Ishikawa (cell line): ENCODE results near the gene SHISA9.

ENCODE experiments used
- CEBPB ChIP-seq: IDR thresholded peaks from 2 replicates; pipeline ENCODE4 v1.6.1; 2012
- CREB1 ChIP-seq: IDR thresholded peaks from 2 replicates; pipeline ENCODE4 v1.6.1; 2012; ENCODE audit warnings: low read depth
- EGR1 ChIP-seq: IDR thresholded peaks from 2 replicates; pipeline ENCODE4 v1.6.1; 2012
- EP300 ChIP-seq: IDR thresholded peaks from 2 replicates; pipeline ENCODE4 v1.6.1; 2012; ENCODE audit warnings: borderline replicate concordance
- FOXM1 ChIP-seq: IDR thresholded peaks from 2 replicates; pipeline ENCODE4 v1.6.1; 2012; ENCODE audit warnings: low read depth, borderline replicate concordance
- NFIC ChIP-seq: IDR thresholded peaks from 2 replicates; pipeline ENCODE4 v1.6.1; 2012
- RAD21 ChIP-seq: IDR thresholded peaks from 2 replicates; pipeline ENCODE4 v1.6.1; 2012; ENCODE audit warnings: low read depth
- REST ChIP-seq: IDR thresholded peaks from 2 replicates; pipeline ENCODE4 v1.6.1; 2012; ENCODE audit warnings: low read depth, mild to moderate bottlenecking
- TAF1 ChIP-seq: IDR thresholded peaks from 2 replicates; pipeline ENCODE4 v1.6.1; 2012; ENCODE audit warnings: low read depth, mild to moderate bottlenecking
- TCF12 ChIP-seq: IDR thresholded peaks from 2 replicates; pipeline ENCODE4 v1.6.1; 2012; ENCODE audit warnings: low read depth
- TEAD4 ChIP-seq: IDR thresholded peaks from 2 replicates; pipeline ENCODE4 v1.6.1; 2012
- YY1 ChIP-seq: IDR thresholded peaks from 2 replicates; pipeline ENCODE4 v1.6.1; 2012; ENCODE audit warnings: low read depth
- ZBTB7A ChIP-seq: IDR thresholded peaks from 2 replicates; pipeline ENCODE4 v1.6.1; 2012; ENCODE audit warnings: low read depth
- TF ChIP-seq, protein P1 (sequence below): IDR thresholded peaks from 2 replicates; pipeline ENCODE4 v1.6.1; 2012
- TF ChIP-seq, protein P2 (sequence below): IDR thresholded peaks from 2 replicates; pipeline ENCODE4 v1.6.1; 2012

Gene SHISA9

DNA sequence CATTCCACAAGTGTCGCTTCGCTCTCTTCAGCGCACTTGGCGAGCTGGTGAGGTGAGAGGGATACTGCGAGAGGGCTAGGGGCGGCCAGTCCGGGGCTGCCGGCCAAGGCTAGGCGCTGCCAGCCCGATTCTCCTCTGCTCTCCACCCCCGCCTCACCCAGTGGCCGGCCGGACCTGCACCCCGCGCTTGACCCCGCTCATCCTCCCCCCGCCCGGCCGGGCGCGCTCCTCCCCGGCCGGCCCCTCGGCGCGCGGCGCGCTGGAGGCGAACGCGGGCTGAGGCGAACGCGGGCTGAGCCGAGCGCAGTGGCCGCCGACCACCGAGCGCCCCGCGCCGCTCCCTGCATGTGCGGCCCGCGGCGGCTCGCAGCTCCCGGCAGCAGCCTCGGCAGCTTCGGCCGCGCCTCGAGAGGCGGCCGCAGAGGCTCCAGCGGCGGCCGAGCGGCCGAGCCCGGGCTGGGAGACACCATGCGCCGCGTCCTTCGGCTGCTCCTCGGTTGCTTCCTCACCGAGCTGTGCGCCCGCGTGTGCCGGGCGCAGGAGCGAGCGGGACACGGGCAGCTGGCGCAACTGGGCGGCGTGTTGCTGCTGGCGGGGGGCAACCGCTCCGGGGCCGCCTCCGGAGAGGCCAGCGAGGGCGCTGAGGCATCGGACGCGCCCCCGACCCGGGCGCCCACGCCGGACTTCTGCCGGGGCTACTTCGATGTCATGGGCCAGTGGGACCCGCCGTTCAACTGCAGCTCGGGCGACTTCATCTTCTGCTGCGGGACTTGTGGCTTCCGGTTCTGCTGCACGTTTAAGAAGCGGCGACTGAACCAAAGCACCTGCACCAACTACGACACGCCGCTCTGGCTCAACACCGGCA lies at the start of gene SHISA9:
TSS of gene SHISA9 (plus strand) at position 2 of the 865 bp plus-strand sequence.
- TF ChIP-seq TEAD4 (no peak), CEBPB (no peak), ZBTB7A (no peak), EP300 (no peak), EGR1 (no peak), TCF12 (no peak), FOXM1 (no peak), REST (no peak), YY1 (no peak), NFIC (no peak)
- TF ChIP-seq, protein P1, sequence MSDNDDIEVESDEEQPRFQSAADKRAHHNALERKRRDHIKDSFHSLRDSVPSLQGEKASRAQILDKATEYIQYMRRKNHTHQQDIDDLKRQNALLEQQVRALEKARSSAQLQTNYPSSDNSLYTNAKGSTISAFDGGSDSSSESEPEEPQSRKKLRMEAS = no peak
- TF ChIP-seq, protein P2, sequence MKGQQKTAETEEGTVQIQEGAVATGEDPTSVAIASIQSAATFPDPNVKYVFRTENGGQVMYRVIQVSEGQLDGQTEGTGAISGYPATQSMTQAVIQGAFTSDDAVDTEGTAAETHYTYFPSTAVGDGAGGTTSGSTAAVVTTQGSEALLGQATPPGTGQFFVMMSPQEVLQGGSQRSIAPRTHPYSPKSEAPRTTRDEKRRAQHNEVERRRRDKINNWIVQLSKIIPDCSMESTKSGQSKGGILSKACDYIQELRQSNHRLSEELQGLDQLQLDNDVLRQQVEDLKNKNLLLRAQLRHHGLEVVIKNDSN = no peak

GRCh38 chr16:12853972-12854371 lies 47.4 kb upstream of the SHISA9 start:
- TF ChIP-seq REST (no peak), TAF1 (no peak), YY1 (no peak), EP300 (no peak), CREB1 (no peak)
- TF ChIP-seq, protein P2 = no peak

- TF ChIP-seq TCF12 (no peak), CREB1 (no peak), TEAD4 (no peak)
- TF ChIP-seq, protein P1 = no peak
Measured at GRCh38 chr16:12862327-12862726, 39.1 kb upstream of the SHISA9 start.

DNA sequence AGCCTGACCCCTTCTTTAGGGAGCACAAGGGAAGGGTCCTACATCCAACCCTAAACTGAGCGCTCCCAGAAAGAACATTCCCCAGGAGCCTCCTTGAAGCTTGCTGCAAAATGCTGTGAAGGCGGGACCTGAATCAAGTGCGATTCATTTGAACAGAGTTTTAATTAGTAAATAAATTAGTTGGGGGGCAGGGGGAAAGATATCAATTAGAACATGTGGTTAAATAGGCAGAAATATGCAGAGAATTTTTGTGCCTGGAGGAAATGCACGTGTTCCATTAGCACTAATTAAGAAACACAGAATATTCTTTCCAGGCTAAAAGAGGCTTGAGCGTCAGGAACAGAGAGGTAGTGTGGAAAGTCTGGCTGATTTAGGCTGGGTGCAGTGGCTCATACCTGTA lies 38.5 kb upstream of the SHISA9 start:
- TF ChIP-seq RAD21 = no peak
- no peak for TF ChIP-seq YY1
- TF ChIP-seq CEBPB = no peak
- TF ChIP-seq ZBTB7A = no peak
- no peak for TF ChIP-seq NFIC
- no peak for TF ChIP-seq EP300

- TF ChIP-seq REST = no peak
- TF ChIP-seq CREB1 = no peak
- TF ChIP-seq, protein P1 = no peak
- no peak for TF ChIP-seq CEBPB
- TF ChIP-seq ZBTB7A = no peak
- TF ChIP-seq, protein P2 = no peak
- no peak for TF ChIP-seq TAF1
- TF ChIP-seq EGR1 = no peak
- no peak for TF ChIP-seq RAD21
- TF ChIP-seq FOXM1 = no peak
- TF ChIP-seq EP300 = no peak
- no peak for TF ChIP-seq NFIC
- TF ChIP-seq TEAD4 = no peak
- no peak for TF ChIP-seq YY1
- no peak for TF ChIP-seq TCF12
Measured at GRCh38 chr16:12866981-12867551, 34.3 kb upstream of the SHISA9 start.
